Neutrophil (primary cell): ENCODE results near the gene GET4.

Experiments used
- H3K27ac ChIP-seq: fragments of 200-600 bp; sonication (generic); 2 replicates; pipeline ENCODE4 v1.5.1; 2016; ENCODE audit warnings: mild to moderate bottlenecking, moderate library complexity
- H3K27me3 ChIP-seq: fragments of 200-600 bp; sonication (generic); 2 replicates; pipeline ENCODE4 v1.6.0; 2016; ENCODE audit warnings: mild to moderate bottlenecking
- H3K36me3 ChIP-seq: fragments of 200-600 bp; sonication (generic); 2 replicates; pipeline ENCODE4 v1.5.1; 2017
- H3K4me1 ChIP-seq, 2 experiments: fragments of 200-600 bp in 1 of 2; sonication (generic) in 1 of 2; 1 replicate in 1 of 2; 2 replicates in 1 of 2; pipeline versions ENCODE4 v1.5.1 to v1.6.1; 2013 to 2016; ENCODE audit warnings: low read depth in 1 of 2, low read length in 1 of 2, mild to moderate bottlenecking in 1 of 2, moderate library complexity in 1 of 2; ENCODE audit not compliant: control insufficient read depth in 1 of 2, insufficient read depth in 1 of 2
- H3K4me3 ChIP-seq, 2 experiments: fragments of 200-600 bp in 1 of 2; sonication (generic) in 1 of 2; 1 replicate in 1 of 2; 2 replicates in 1 of 2; pipeline ENCODE4 v1.5.1; 2013 to 2016; ENCODE audit warnings: low read depth in 1 of 2, low read length in 1 of 2, mild to moderate bottlenecking in 1 of 2, moderate library complexity in 1 of 2
- H3K9me3 ChIP-seq: fragments of 200-600 bp; sonication (generic); 2 replicates; pipeline ENCODE4 v1.5.1; 2016
- TF ChIP-seq, protein P1 (sequence below): fragments of 200-600 bp; sonication (generic); IDR thresholded peaks from 2 replicates; pipeline ENCODE4 v1.5.1; 2016; ENCODE audit warnings: antibody characterized with exemption

GET4 gene

DNA sequence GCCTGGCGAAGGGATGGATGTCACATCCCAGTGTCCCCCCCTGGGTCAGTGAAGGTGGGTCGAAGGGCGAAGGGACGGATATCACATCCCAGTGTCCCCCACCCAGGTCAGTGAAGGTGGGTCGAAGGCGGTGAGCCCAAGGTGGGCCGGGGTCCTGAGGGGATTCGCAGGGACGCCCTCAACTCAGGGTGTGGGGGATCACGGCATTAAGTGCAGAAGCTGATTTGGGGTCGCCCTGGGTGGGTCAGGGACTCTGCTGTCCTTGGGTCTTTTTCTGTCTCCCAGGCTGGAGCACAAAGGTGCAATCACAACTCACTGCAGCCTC lies 56.3 kb downstream of the GET4 start:
- Histone ChIP-seq H3K27me3 (no peaks in the 10 kb centered on the region), H3K9me3 (no peaks in the 10 kb centered on the region), H3K4me3 (no peak overlapping the region), H3K36me3 (peaks cover 46% of the 10 kb centered on the region), H3K27ac (no peak overlapping the region), H3K4me1 (peaks cover 30 to 32% of the 10 kb centered on the region in 2 experiments)
- TF ChIP-seq, protein P1, sequence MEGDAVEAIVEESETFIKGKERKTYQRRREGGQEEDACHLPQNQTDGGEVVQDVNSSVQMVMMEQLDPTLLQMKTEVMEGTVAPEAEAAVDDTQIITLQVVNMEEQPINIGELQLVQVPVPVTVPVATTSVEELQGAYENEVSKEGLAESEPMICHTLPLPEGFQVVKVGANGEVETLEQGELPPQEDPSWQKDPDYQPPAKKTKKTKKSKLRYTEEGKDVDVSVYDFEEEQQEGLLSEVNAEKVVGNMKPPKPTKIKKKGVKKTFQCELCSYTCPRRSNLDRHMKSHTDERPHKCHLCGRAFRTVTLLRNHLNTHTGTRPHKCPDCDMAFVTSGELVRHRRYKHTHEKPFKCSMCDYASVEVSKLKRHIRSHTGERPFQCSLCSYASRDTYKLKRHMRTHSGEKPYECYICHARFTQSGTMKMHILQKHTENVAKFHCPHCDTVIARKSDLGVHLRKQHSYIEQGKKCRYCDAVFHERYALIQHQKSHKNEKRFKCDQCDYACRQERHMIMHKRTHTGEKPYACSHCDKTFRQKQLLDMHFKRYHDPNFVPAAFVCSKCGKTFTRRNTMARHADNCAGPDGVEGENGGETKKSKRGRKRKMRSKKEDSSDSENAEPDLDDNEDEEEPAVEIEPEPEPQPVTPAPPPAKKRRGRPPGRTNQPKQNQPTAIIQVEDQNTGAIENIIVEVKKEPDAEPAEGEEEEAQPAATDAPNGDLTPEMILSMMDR: no peak

DNA sequence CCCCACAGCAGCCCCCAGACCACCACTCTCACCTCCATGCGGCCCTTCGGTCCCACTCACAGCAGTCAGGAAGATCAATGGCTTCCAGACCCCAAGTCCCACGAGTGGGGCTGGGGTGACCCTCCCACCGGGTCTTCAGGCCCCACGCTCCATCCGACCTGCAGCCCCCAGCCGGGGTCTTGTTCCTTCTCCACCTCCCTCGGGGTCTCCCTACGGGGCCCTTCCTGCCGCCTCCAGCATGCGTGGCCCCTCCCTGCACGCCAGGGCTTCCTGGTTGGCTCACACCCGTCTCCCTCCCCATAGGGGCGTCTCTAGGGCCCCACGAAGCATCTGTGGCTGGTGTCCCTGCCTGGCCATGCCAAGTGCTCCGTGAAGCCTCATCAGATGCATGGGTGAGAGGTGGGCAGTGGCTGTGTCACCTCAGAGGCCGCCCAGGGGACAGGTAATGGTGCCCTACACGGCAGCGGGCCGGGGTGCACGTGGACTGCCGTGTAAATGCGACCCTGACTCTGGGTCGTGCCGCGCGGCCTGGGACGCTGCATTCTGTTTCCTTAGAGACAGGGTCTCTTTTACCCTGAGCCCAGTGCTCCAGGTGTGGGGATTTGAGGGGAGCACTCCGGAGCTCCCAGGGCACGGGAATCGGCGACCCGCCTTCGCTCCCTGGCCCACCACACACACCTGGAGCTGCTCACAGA lies 58.3 kb downstream of the GET4 start:
- H3K4me3 ChIP-seq: no peak overlapping the region
- no peaks in the 10 kb centered on the region for H3K9me3 ChIP-seq
- peaks cover 53% of the 10 kb centered on the region for H3K36me3 ChIP-seq
- no peaks in the 10 kb centered on the region for H3K27me3 ChIP-seq
- TF ChIP-seq, protein P1: no peak
- H3K4me1 ChIP-seq: peaks cover 18 to 19% of the 10 kb centered on the region in 2 experiments
- H3K27ac ChIP-seq: no peak overlapping the region

DNA sequence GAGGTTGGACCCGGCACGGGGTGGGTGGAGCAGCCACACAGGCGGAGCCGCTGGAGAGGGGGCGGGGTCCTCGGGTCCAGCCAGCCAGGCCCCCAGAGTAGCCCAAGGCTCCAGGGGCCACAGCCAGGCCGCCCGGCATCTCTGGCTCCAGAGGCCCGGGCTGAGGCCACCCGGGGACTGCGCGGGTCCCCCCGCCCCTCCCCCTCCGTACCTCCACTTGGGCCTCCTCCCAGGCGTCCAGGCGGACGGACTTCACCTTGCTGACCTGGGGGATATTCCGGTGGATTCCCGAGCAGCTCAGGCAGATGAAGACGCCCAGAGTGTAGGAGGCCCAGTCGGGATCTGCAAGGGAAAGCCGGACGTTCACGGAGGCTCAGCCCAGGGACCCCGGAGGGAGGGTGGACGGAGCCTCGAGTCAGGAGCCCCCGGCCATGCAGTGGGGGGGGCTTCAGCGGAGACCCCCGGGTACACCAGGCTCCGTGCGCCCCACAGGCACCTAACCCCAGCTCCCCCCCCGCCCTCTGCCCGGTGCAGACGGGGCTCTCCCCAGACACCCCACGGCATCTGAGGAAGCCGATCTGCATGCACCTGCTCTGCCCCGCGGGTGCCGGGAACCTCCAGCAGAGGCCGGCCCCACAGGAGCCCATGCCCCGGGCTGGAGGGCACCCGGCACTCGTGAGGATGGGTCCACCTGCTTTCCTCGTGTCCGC lies 59.0 kb downstream of the GET4 start:
- Histone ChIP-seq H3K36me3 (peaks cover 53% of the 10 kb centered on the region), H3K27me3 (no peaks in the 10 kb centered on the region), H3K4me1 (peaks cover 18 to 19% of the 10 kb centered on the region in 2 experiments), H3K4me3 (no peak overlapping the region), H3K9me3 (no peaks in the 10 kb centered on the region), H3K27ac (no peak overlapping the region)
- TF ChIP-seq, protein P1: no peak

DNA sequence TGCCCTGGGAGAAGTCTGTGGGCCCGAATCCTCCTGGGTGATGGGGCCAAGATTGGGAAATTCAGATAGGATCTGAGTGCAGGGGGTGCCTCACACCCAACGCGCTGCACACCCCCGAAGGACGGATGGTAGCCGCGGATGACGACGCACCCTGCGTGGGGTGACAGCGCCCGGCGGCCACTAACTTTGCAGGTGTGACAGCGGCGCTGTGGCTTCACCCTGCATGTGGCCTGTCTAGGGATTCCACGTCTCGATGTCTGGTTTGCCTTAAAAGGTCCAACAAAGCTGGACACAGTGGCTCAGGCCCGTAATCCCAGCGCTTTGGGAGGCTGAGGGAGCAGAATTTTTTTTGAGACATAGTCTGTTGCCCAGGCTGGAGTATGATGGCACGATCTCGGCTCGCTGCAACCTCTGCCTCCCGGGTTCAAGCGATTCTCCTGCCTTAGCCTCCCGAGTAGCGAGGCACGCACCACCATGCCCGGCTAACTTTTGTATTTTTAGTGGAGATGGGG lies 59.6 kb downstream of the GET4 start:
- TF ChIP-seq, protein P1: no peak
- Histone ChIP-seq H3K9me3 (no peaks in the 10 kb centered on the region), H3K27me3 (no peaks in the 10 kb centered on the region), H3K4me3 (no peak overlapping the region), H3K4me1 (peaks cover 12 to 13% of the 10 kb centered on the region in 2 experiments), H3K27ac (no peak overlapping the region), H3K36me3 (peaks cover 53% of the 10 kb centered on the region)

DNA sequence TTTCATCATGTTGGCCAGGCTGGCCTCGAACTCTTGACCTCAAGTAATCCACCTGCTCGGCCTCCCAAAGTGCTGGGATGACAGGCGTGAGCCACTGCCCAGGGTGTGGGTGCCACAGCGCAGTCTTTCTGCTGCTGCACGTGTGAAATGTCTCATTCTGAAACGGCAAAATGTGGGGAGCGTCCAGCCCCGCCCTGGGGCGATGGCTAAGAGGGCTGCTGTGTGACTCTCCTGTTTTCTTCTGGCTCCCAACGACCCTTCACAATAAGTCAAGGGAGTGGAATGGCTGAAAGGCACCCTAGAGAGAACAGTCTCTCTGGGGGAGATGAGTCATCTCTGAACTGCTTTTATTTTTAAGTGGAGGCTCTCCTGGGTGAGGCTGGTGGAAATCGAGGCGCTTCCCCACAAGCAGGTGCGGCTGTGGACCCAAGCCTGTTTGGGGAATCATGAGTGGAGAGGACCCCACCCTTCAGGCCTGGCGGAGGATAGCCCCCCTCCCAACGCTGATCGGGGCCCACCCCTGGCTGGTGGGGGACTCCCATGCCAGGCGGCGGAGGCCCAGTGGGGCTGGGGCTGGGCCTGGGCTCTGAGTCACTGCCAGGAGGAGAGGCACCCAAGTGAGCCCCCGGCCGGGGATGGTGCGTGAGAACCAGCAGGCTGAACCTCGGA lies 60.2 kb downstream of the GET4 start:
- Histone ChIP-seq H3K9me3 (no peaks in the 10 kb centered on the region), H3K27me3 (no peaks in the 10 kb centered on the region), H3K36me3 (peaks cover 53% of the 10 kb centered on the region), H3K4me1 (peaks cover 7% of the 10 kb centered on the region in 2 experiments), H3K4me3 (no peak overlapping the region), H3K27ac (no peak overlapping the region)
- TF ChIP-seq, protein P1: no peak
